ENCODE data around the gene C22orf31.

The C22orf31 gene

GRCh38 chr22:29014293-29014692 lies 47.3 kb downstream of the C22orf31 start:
- no peak overlapping the region for H3K27ac ChIP-seq
- no peak for TF ChIP-seq CTCF (IDR thresholded peaks at IDR 0.05)
- TF ChIP-seq ZFX (IDR thresholded peaks at IDR 0.05; ENCODE audit: borderline replicate concordance) = no peak

DNA sequence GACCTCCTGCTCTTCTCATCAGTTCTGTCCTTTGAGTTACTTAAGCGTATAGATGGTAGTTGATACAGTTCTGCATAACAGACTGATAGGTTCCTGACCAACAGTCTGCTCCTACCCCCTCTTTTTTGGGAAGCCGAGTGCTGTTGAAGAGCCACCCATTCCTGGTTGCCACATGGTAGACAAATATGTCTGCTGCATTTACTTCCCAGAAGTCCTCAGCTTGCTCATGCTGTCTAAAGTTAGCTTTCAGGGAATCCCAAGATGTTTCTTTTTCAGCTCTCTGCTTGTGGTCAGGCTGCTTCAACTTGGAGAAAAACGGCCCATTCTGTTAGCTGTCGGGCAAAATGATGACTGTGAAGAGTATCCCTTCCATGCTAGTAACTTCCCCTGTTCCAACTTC lies 48.7 kb downstream of the C22orf31 start:
- TF ChIP-seq ZFX (IDR thresholded peaks at IDR 0.05; ENCODE audit: borderline replicate concordance) (no peak), CTCF (IDR thresholded peaks at IDR 0.05) (no peak)
- H3K27ac ChIP-seq = no peak overlapping the region

DNA sequence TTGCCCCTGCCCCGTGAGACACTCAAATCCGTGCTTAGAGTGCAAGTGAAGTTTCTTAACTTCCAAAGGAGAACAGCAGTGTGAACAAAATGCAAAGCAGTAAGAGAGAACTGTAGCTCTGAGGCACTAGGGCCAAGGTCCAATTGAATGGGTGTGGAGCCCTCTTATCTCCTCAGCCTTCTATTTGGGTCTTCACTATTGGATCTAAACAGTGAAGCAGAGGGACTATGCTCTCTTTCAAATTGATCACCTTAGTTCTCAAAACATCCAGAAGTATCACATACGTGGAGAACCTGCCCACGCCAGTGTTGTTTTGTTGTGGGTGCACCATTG lies 49.6 kb downstream of the C22orf31 start:
- no peak overlapping the region for H3K27ac ChIP-seq
- TF ChIP-seq ZFX (IDR thresholded peaks at IDR 0.05; ENCODE audit: borderline replicate concordance) (no peak), CTCF (IDR thresholded peaks at IDR 0.05) (no peak)

- H3K27ac ChIP-seq = no peak overlapping the region
- TF ChIP-seq ZFX (IDR thresholded peaks at IDR 0.05; ENCODE audit: borderline replicate concordance) = no peak
- TF ChIP-seq CTCF (IDR thresholded peaks at IDR 0.05) = no peak
Observed at GRCh38 chr22:29011240-29012100, 50.2 kb downstream of the C22orf31 start.

- no peak overlapping the region for H3K27ac ChIP-seq
- no peak for TF ChIP-seq CTCF (IDR thresholded peaks at IDR 0.05)
Observed at GRCh38 chr22:29009148-29009547, 52.5 kb downstream of the C22orf31 start.
